SK-N-SH (cell line): ENCODE data around the gene CYBA. TPM values are rescaled to one million over a fixed set of nuclear protein-coding genes. Genes with fewer than 3 reads are reported as not detected.

Experiments used
- CTCF ChIA-PET: fragments of 300-600, 350-600 bp; formaldehyde crosslinking; extraction: SDS; loops from one replicate; lab custom pipeline; 2021; lab: Yijun Ruan, JAX
- POLR2A ChIA-PET: fragments of 350-600 bp; sonication (Branson Sonifier 250); formaldehyde crosslinking; extraction: SDS; loops from one replicate; lab custom pipeline; 2020; ENCODE audit warnings: antibody characterized with exemption, inconsistent platforms; lab: Yijun Ruan, JAX
- DNase-seq: peaks from one replicate; pipeline ENCODE4 v3.0.0; 2012
- H2AFZ ChIP-seq: fragments of 200-600 bp; sonication (generic); 2 replicates; pipeline ENCODE4 v1.8.1; 2016; ENCODE audit warnings: antibody characterized with exemption, mild to moderate bottlenecking, low read depth
- H3F3A ChIP-seq: fragments of 200-600 bp; sonication (generic); replicated peaks from 2 replicates; pipeline ENCODE3; 2016; ENCODE audit warnings: antibody characterized with exemption, mild to moderate bottlenecking; ENCODE audit not compliant: insufficient read depth
- H3K27ac ChIP-seq, 2 experiments: fragments of 200-500 bp in 1 of 2; fragments of 200-600 bp in 1 of 2; sonication (Bioruptor generic) in 1 of 2; sonication (generic), shearing (Covaris generic) in 1 of 2; 2 replicates each; pipeline versions ENCODE4 v1.5.1 to v1.6.1; 2014 to 2016; ENCODE audit warnings: low read depth in 2 of 2, inconsistent platforms in 1 of 2, low read length in 1 of 2, mild to moderate bottlenecking in 1 of 2, mixed read lengths in 1 of 2
- H3K27me3 ChIP-seq: fragments of 200-600 bp; sonication (generic), shearing (Covaris generic); 2 replicates; pipeline ENCODE4 v1.6.1; 2016; ENCODE audit warnings: mixed run types; ENCODE audit not compliant: insufficient read depth
- H3K36me3 ChIP-seq, 2 experiments: fragments of 200-500 bp in 1 of 2; fragments of 200-600 bp in 1 of 2; sonication (Bioruptor generic) in 1 of 2; sonication (generic) in 1 of 2; replicated peaks in 1 of 2; 2 replicates each; pipeline versions ENCODE3 to v1.5.1; 2014 to 2016; ENCODE audit warnings: low read length in 1 of 2, mild to moderate bottlenecking in 1 of 2; ENCODE audit not compliant: insufficient read depth in 2 of 2, control insufficient read depth in 1 of 2
- H3K4me1 ChIP-seq, 2 experiments: fragments of 200-500 bp in 1 of 2; fragments of 200-600 bp in 1 of 2; sonication (Bioruptor generic) in 1 of 2; sonication (generic), shearing (Covaris generic) in 1 of 2; 2 replicates each; pipeline versions ENCODE4 v1.5.1 to v1.6.1; 2014 to 2016; ENCODE audit warnings: low read depth in 1 of 2, low read length in 1 of 2, mixed run types in 1 of 2; ENCODE audit not compliant: insufficient read depth in 2 of 2, control insufficient read depth in 1 of 2
- H3K4me2 ChIP-seq: fragments of 200-600 bp; sonication (generic), shearing (Covaris generic); 2 replicates; pipeline ENCODE4 v1.6.1; 2017; ENCODE audit warnings: mixed run types
- H3K4me3 ChIP-seq, 2 experiments: fragments of 200-500 bp in 1 of 2; fragments of 200-600 bp in 1 of 2; sonication (Bioruptor generic) in 1 of 2; sonication (generic), shearing (Covaris generic) in 1 of 2; 2 replicates each; pipeline versions ENCODE4 v1.5.1 to v1.8.1; 2014 to 2016; ENCODE audit warnings: low read depth in 2 of 2, inconsistent platforms in 1 of 2, low read length in 1 of 2, mild to moderate bottlenecking in 1 of 2, mixed read lengths in 1 of 2, moderate library complexity in 1 of 2
- H3K79me2 ChIP-seq: fragments of 200-600 bp; sonication (generic); 2 replicates; pipeline ENCODE4 v1.8.1; 2017; ENCODE audit warnings: mild to moderate bottlenecking; ENCODE audit not compliant: insufficient read depth
- H3K9ac ChIP-seq: fragments of 200-600 bp; sonication (generic); 2 replicates; pipeline ENCODE4 v1.6.1; 2017; ENCODE audit warnings: mixed run types
- H3K9me2 ChIP-seq: fragments of 200-600 bp; sonication (generic); 2 replicates; pipeline ENCODE4 v1.6.1; 2017; ENCODE audit warnings: mixed run types
- H3K9me3 ChIP-seq: fragments of 200-600 bp; sonication (generic); 2 replicates; pipeline ENCODE4 v1.6.1; 2017; ENCODE audit warnings: mixed run types, mild to moderate bottlenecking, moderate library complexity
- H4K20me1 ChIP-seq: fragments of 200-600 bp; sonication (generic); 2 replicates; pipeline ENCODE4 v1.6.1; 2017; ENCODE audit warnings: mild to moderate bottlenecking, mixed run types; ENCODE audit not compliant: insufficient read depth
- CHD2 ChIP-seq: fragments of 150-350 bp; IDR thresholded peaks from 2 replicates; pipeline ENCODE4 v1.6.1; 2018; ENCODE audit warnings: low read length; ENCODE audit not compliant: partially characterized antibody
- EP300 ChIP-seq, 2 experiments: IDR thresholded peaks; 2 replicates each; pipeline versions ENCODE4 v1.4.0 to v1.6.1; 2012; ENCODE audit warnings: borderline replicate concordance in 1 of 2, low read depth in 1 of 2, low read length in 1 of 2
- EZH2phosphoT487 ChIP-seq: fragments of 200-600 bp; sonication (generic); IDR thresholded peaks from 2 replicates; pipeline ENCODE4 v1.6.1; 2017; ENCODE audit warnings: low read depth, mixed run types, mild to moderate bottlenecking, antibody characterized with exemption, moderate library complexity, borderline replicate concordance
- FOXJ3 ChIP-seq: sonication (generic); formaldehyde crosslinking; IDR thresholded peaks from 2 replicates; pipeline ENCODE4 v1.5.1; 2020; ENCODE audit warnings: mild to moderate bottlenecking, missing genetic modification reagents
- GATA2 ChIP-seq: sonication (generic); formaldehyde crosslinking; IDR thresholded peaks from 2 replicates; pipeline ENCODE4 v1.5.0; 2020; ENCODE audit warnings: mild to moderate bottlenecking, missing genetic modification reagents
- IRF3 ChIP-seq: fragments of 150-350 bp; IDR thresholded peaks from 2 replicates; pipeline ENCODE4 v1.6.1; 2016; ENCODE audit warnings: mild to moderate bottlenecking, low read depth, low read length
- NRF1 ChIP-seq: IDR thresholded peaks from 2 replicates; pipeline ENCODE4 v1.6.1; 2012; ENCODE audit warnings: low read depth, mild to moderate bottlenecking, low read length
- RAD21 ChIP-seq: IDR thresholded peaks from 2 replicates; pipeline ENCODE4 v1.6.1; 2012; ENCODE audit warnings: mild to moderate bottlenecking, low read length
- RFX5 ChIP-seq: IDR thresholded peaks from 2 replicates; pipeline ENCODE4 v1.6.1; 2012; ENCODE audit warnings: mild to moderate bottlenecking, improper control_type of control experiment, low read length
- SMC3 ChIP-seq: IDR thresholded peaks from 2 replicates; pipeline ENCODE4 v1.6.1; 2012; ENCODE audit warnings: low read depth, low read length, improper control_type of control experiment
- TAF1 ChIP-seq: IDR thresholded peaks from 2 replicates; pipeline ENCODE4 v1.6.1; 2012; ENCODE audit warnings: low read depth, mild to moderate bottlenecking, low read length, moderate library complexity, borderline replicate concordance
- TCF12 ChIP-seq: IDR thresholded peaks from 2 replicates; pipeline ENCODE4 v1.4.0; 2012
- TEAD4 ChIP-seq: IDR thresholded peaks from 2 replicates; pipeline ENCODE4 v1.4.0; 2012; ENCODE audit warnings: mild to moderate bottlenecking, borderline replicate concordance; ENCODE audit not compliant: insufficient read depth
- YY1 ChIP-seq: IDR thresholded peaks from 2 replicates; pipeline ENCODE4 v1.4.0; 2012; ENCODE audit warnings: low read depth, mild to moderate bottlenecking
- WGBS: methylation state at CpG from one replicate; pipeline ENCODE4 v1.1.6; 2017; ENCODE audit warnings: low lambda C conversion rate; 5-methylcytosine and 5-hydroxymethylcytosine counted together
- polyA plus RNA-seq, 3 experiments: library from polyadenylated mRNA; depleted of rRNA; stranded (reverse); fragments of >200 nt; gene quantifications; 2 replicates each; pipeline ENCODE4 v1.2.3, GENCODE V29; 2012
- TF ChIP-seq, protein P1 (sequence below): IDR thresholded peaks from 2 replicates; pipeline ENCODE4; 2012
- TF ChIP-seq, protein P2 (sequence below): IDR thresholded peaks from 2 replicates; pipeline ENCODE4 v1.4.0; 2012; ENCODE audit warnings: low read depth, borderline replicate concordance

The CYBA gene
- polyA plus RNA-seq, 1 of the 3 experiments (the other 2 are of a cell fraction): 176 TPM

DNA sequence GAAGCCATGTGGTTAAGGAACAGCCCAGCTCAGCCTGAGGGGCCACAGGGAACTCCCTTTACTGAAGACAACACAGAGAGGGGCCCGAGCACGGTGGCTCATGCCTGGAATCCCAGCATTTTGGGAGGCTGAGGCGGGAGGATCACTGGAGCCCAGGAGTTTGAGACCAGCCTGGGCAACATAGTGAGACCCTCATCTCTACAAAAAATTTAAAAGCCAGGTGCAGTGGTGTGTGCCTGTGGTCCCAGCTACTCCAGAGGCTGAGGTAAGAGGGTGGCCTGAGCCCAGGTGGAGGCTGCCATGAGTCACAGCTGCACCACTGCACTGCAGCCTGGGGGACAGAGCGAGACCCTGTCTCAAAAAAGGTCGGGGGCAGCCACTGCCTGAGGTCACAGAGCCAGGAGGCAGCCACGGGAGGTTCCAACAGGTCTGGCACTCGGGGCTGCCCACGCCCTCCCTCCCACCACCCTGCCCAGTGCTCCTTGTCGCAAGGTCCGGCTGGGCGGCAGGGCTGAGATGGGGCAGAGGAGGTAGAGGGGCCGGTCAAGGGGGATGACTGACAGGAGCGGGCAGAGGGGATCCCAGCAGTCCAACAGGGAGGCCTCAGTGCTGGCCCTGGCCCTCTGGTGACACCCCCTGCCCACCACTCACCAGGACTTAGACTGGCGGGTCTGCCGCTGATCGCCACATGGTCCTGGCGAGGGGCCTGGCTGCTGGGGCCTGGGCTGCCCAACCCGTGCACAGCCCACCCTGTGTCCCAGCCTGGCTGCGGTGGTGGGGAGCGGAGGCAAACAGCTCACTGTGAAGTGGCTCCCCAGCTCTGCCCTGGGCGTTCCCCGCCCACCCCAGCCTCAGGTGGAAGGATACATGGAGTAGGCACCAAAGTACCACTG lies 3.4 kb downstream of the CYBA start (continued):
- TF ChIP-seq, protein P1, sequence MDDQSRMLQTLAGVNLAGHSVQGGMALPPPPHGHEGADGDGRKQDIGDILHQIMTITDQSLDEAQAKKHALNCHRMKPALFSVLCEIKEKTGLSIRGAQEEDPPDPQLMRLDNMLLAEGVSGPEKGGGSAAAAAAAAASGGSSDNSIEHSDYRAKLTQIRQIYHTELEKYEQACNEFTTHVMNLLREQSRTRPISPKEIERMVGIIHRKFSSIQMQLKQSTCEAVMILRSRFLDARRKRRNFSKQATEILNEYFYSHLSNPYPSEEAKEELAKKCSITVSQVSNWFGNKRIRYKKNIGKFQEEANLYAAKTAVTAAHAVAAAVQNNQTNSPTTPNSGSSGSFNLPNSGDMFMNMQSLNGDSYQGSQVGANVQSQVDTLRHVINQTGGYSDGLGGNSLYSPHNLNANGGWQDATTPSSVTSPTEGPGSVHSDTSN: no peak
- TF ChIP-seq RFX5 (no peak), GATA2 (CRISPR knock-in tag) (no peak)

GRCh38 chr16:88646345-88647034 lies 4.4 kb downstream of the CYBA start:
- no peak overlapping the region for H3K27ac ChIP-seq
- no peaks in the 10 kb centered on the region for H3K9me2 ChIP-seq
- no peak overlapping the region for H3K4me3 ChIP-seq
- no peak overlapping the region for H3K9ac ChIP-seq
- ChIA-PET POLR2A (no interaction called here), CTCF (no interaction called here)
- H4K20me1 ChIP-seq: no peaks in the 10 kb centered on the region
- no peaks in the 10 kb centered on the region for H3K27me3 ChIP-seq
- H3K4me1 ChIP-seq: peaks cover 4 to 9% of the 10 kb centered on the region in 2 experiments; a peak in 2 of 4 replicates
- TF ChIP-seq, protein P2, sequence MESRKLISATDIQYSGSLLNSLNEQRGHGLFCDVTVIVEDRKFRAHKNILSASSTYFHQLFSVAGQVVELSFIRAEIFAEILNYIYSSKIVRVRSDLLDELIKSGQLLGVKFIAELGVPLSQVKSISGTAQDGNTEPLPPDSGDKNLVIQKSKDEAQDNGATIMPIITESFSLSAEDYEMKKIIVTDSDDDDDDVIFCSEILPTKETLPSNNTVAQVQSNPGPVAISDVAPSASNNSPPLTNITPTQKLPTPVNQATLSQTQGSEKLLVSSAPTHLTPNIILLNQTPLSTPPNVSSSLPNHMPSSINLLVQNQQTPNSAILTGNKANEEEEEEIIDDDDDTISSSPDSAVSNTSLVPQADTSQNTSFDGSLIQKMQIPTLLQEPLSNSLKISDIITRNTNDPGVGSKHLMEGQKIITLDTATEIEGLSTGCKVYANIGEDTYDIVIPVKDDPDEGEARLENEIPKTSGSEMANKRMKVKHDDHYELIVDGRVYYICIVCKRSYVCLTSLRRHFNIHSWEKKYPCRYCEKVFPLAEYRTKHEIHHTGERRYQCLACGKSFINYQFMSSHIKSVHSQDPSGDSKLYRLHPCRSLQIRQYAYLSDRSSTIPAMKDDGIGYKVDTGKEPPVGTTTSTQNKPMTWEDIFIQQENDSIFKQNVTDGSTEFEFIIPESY: no peak
- TF ChIP-seq SMC3: no peak
- TF ChIP-seq TEAD4: no peak
- no peak for TF ChIP-seq CHD2
- no peak for TF ChIP-seq TAF1
- 90% methylated on average over 8 of the region's 28 CpGs for WGBS
- no peak overlapping the region for H3K4me2 ChIP-seq
- DNase-seq: no peak
- H3F3A ChIP-seq: no peaks in the 10 kb centered on the region
- H2AFZ ChIP-seq: no peak overlapping the region
- H3K9me3 ChIP-seq: no peaks in the 10 kb centered on the region
- no peaks in the 10 kb centered on the region for H3K36me3 ChIP-seq
- no peaks in the 10 kb centered on the region for H3K79me2 ChIP-seq

DNA sequence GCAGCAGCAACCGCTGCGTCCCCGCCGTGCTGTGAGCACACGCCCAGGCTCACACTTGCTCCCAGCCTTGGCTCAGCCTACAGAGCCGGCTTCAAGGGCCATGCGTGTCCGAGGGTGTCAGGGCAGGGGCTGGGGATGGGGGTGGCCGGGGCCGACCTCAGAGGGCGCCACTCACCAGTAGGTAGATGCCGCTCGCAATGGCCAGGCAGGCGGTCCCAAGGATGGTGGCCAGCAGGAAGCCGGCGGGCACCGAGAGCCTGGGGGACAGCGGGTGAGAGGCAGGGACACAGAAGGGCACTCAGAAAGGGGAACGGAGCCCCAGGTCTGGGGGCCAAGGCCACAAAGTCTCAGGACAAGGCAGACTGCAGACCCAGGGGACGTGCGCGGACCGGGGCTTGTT lies 4.9 kb downstream of the CYBA start:
- Histone ChIP-seq H4K20me1 (no peaks in the 10 kb centered on the region), H3K27me3 (no peaks in the 10 kb centered on the region), H3F3A (no peaks in the 10 kb centered on the region), H3K9me2 (no peaks in the 10 kb centered on the region), H3K4me1 (peaks cover 0 to 4% of the 10 kb centered on the region in 2 experiments; a peak in 1 of 4 replicates), H3K4me3 (no peak overlapping the region), H2AFZ (no peak overlapping the region), H3K79me2 (no peaks in the 10 kb centered on the region), H3K27ac (no peak overlapping the region), H3K9ac (no peak overlapping the region), H3K4me2 (no peak overlapping the region), H3K9me3 (no peaks in the 10 kb centered on the region), H3K36me3 (no peaks in the 10 kb centered on the region)
- ChIA-PET CTCF (no interaction called here), POLR2A (no interaction called here)
- 94% methylated on average over 23 of the region's 23 CpGs for WGBS
- no peak for DNase-seq
- TF ChIP-seq TAF1 (no peak), IRF3 (no peak), EZH2phosphoT487 (no peak), SMC3 (no peak), EP300 (IDR thresholded peaks at IDR 0.05; ENCODE audit: borderline replicate concordance in 1 of 2, low read depth in 1 of 2, low read length in 1 of 2) (no peak), RAD21 (no peak), FOXJ3 (CRISPR knock-in tag) (no peak), TCF12 (no peak), NRF1 (no peak), YY1 (no peak)
